GM12878 (cell line): ENCODE results near the gene AAGAB. TPM values are rescaled to one million over a fixed set of nuclear protein-coding genes. Genes with fewer than 3 reads are reported as not detected.
A peak's percentile ranks its signal among the peaks of the same experiment; 100 is the strongest.

Experiments used
- CREM ChIP-seq: IDR thresholded peaks from 2 replicates; pipeline ENCODE4 v1.6.1; 2014; ENCODE audit warnings: antibody characterized with exemption, low read depth
- EED ChIP-seq: sonication (generic); IDR thresholded peaks from 2 replicates; pipeline ENCODE4 v1.6.1; 2016; ENCODE audit warnings: antibody characterized with exemption, low read depth
- EGR1 ChIP-seq, 2 experiments: IDR thresholded peaks; 1 replicate in 1 of 2; 2 replicates in 1 of 2; pipeline ENCODE4 v1.6.1; 2011 to 2012; ENCODE audit warnings: low read depth in 2 of 2, low read length in 2 of 2, borderline replicate concordance in 1 of 2, mild to moderate bottlenecking in 1 of 2, moderate library complexity in 1 of 2
- HCFC1 ChIP-seq: fragments of 150-350 bp; IDR thresholded peaks from 2 replicates; pipeline ENCODE4 v1.6.1; 2014; ENCODE audit warnings: low read length
- HDGF ChIP-seq: fragments of 450-650 bp; IDR thresholded peaks from 2 replicates; pipeline ENCODE4 v1.6.1; 2016; ENCODE audit warnings: antibody characterized with exemption
- JUNB ChIP-seq: IDR thresholded peaks from 2 replicates; pipeline ENCODE4 v1.6.1; 2016; ENCODE audit warnings: antibody characterized with exemption, mild to moderate bottlenecking
- MTA3 ChIP-seq: IDR thresholded peaks from 2 replicates; pipeline ENCODE4 v1.6.1; 2012; ENCODE audit warnings: low read length, inconsistent platforms, borderline replicate concordance
- NFYA ChIP-seq: IDR thresholded peaks from 2 replicates; pipeline ENCODE4 v1.6.1; 2011; ENCODE audit warnings: low read depth, mild to moderate bottlenecking, low read length, improper control_type of control experiment, borderline replicate concordance
- RELA ChIP-seq: fragments of 450-650 bp; IDR thresholded peaks from 2 replicates; pipeline ENCODE4 v1.8.0; 2014; ENCODE audit warnings: borderline replicate concordance; ENCODE audit not compliant: partially characterized antibody
- RUNX3 ChIP-seq: IDR thresholded peaks from 2 replicates; pipeline ENCODE4 v1.6.1; 2012; ENCODE audit warnings: low read length, inconsistent platforms
- TBL1XR1 ChIP-seq: IDR thresholded peaks from 2 replicates; pipeline ENCODE4 v1.6.1; 2012; ENCODE audit warnings: low read depth, low read length, improper control_type of control experiment
- TCF7 ChIP-seq: IDR thresholded peaks from 2 replicates; pipeline ENCODE4 v1.6.1; 2014; ENCODE audit warnings: antibody characterized with exemption, borderline replicate concordance
- YY1 ChIP-seq: IDR thresholded peaks from 2 replicates; pipeline ENCODE4 v1.6.1; 2011; ENCODE audit warnings: low read depth, mild to moderate bottlenecking, low read length
- ZNF207 ChIP-seq: fragments of 450-650 bp; IDR thresholded peaks from 2 replicates; pipeline ENCODE4 v1.6.1; 2014; ENCODE audit warnings: antibody characterized with exemption, mild to moderate bottlenecking, borderline replicate concordance
- ZNF24 ChIP-seq: fragments of 450-650 bp; IDR thresholded peaks from 2 replicates; pipeline ENCODE4 v1.6.1; 2017; ENCODE audit warnings: antibody characterized with exemption, mild to moderate bottlenecking
- ZZZ3 ChIP-seq: IDR thresholded peaks from 2 replicates; pipeline ENCODE4 v1.6.1; 2011; ENCODE audit warnings: low read depth; ENCODE audit not compliant: control insufficient read depth, insufficient read length
- polyA plus RNA-seq, 11 experiments: library from polyadenylated mRNA; depleted of rRNA in 4 of 11; unstranded in 6 of 11; stranded (reverse) in 5 of 11; fragments of >200 nt; fragmentation: Nextera tagmentation in 4 of 11; fragmentation: Illumina TruSeq in 1 of 11; extraction: Ambion mirVana in 4 of 11; extraction: Trizol in 1 of 11; gene quantifications; 1 replicate in 1 of 11; 2 replicates in 10 of 11; pipeline versions ENCODE4 v1.2.1 to v1.2.3, GENCODE V29; 2011 to 2016; ENCODE audit warnings: inconsistent platforms in 2 of 11, missing spikeins in 2 of 11, low read depth in 1 of 11
- total RNA-seq, 4 experiments: library from RNA; depleted of rRNA in 3 of 4; stranded (reverse); fragments of >200 nt in 3 of 4; fragmentation: Illumina TruSeq in 1 of 4; extraction: Trizol in 1 of 4; gene quantifications; 2 replicates each; pipeline versions ENCODE4 v1.2.1 to v1.2.3, GENCODE V29; 2013 to 2021
- TF ChIP-seq, protein P1 (sequence below): fragments of 450-650 bp; IDR thresholded peaks from 2 replicates; pipeline ENCODE4 v1.6.1; 2018; ENCODE audit warnings: borderline replicate concordance, mild to moderate bottlenecking; ENCODE audit not compliant: partially characterized antibody
- TF ChIP-seq, protein P2 (sequence below): fragments of 450-650 bp; IDR thresholded peaks from 2 replicates; pipeline ENCODE4 v1.6.1; 2017; ENCODE audit warnings: antibody characterized with exemption, mild to moderate bottlenecking, moderate library complexity
- TF ChIP-seq, protein P3 (sequence below): fragments of 450-650 bp; IDR thresholded peaks from 2 replicates; pipeline ENCODE4 v1.6.1; 2014; ENCODE audit warnings: mild to moderate bottlenecking
- TF ChIP-seq, protein P4 (sequence below): fragments of 450-650 bp; IDR thresholded peaks from 2 replicates; pipeline ENCODE4 v1.6.1; 2017; ENCODE audit warnings: low read depth, mild to moderate bottlenecking, moderate library complexity
- TF ChIP-seq, protein P5 (sequence below): fragments of 450-650 bp; IDR thresholded peaks from 2 replicates; pipeline ENCODE4 v1.6.1; 2017; ENCODE audit warnings: mild to moderate bottlenecking

The AAGAB gene
- total and polyA plus RNA-seq, 10 of the 15 experiments (the other 5 are each of a cell fraction or from before 2014, with no cell fraction given), result 11.4 to 62.3 (median 38.0) TPM

DNA sequence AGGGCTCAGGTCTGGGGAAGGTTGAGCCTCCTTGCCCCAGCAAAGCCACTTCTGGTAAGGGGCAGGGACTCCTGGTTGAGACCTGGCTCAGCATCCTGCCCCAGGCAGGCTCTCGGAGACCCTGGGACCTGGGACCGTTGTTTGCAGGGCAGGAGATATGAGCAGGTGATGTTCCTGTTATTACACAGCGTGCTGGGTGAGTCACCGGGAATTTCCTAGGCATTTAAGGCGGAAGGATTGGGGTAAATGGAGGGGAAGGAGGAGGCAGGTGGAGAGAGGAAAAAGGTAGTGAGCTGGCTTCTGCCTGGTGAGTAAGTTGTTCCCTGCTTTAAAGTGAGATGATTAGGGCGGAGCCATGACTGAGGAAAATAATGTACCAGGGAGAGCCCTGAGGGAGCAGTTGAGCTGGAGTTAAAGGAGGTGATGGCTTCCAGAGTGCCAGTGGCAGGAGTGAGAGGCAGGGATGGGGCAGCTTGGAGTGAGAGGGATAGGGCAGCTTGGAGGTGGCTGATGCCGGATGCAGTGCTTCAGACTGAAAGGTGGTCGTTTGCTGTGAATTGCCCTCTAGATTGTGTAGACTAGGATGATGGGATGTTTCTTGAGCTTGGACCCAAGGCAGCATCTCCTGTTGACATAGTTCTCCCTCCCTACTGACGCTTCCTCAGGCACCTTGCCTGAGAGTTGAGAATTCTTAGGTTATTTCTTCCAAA is 79.4 kb downstream of the AAGAB start (continued):
- TF ChIP-seq EGR1 (IDR thresholded peaks at IDR 0.05; ENCODE audit: borderline replicate concordance in 1 of 2, low read depth in 2 of 2, low read length in 2 of 2), result no peak
- TF ChIP-seq JUNB, result peak; percentile 62
- TF ChIP-seq, protein P1, sequence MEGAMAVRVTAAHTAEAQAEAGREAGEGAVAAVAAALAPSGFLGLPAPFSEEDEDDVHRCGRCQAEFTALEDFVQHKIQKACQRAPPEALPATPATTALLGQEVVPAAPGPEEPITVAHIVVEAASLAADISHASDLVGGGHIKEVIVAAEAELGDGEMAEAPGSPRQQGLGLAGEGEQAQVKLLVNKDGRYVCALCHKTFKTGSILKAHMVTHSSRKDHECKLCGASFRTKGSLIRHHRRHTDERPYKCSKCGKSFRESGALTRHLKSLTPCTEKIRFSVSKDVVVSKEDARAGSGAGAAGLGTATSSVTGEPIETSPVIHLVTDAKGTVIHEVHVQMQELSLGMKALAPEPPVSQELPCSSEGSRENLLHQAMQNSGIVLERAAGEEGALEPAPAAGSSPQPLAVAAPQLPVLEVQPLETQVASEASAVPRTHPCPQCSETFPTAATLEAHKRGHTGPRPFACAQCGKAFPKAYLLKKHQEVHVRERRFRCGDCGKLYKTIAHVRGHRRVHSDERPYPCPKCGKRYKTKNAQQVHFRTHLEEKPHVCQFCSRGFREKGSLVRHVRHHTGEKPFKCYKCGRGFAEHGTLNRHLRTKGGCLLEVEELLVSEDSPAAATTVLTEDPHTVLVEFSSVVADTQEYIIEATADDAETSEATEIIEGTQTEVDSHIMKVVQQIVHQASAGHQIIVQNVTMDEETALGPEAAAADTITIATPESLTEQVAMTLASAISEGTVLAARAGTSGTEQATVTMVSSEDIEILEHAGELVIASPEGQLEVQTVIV, result no peak
- TF ChIP-seq NFYA, result no peak
- TF ChIP-seq EED, result peak; percentile 89
- TF ChIP-seq TCF7, result no peak
- TF ChIP-seq RELA, result no peak
- TF ChIP-seq YY1, result no peak
- TF ChIP-seq ZNF207, result no peak
- no peak for TF ChIP-seq HCFC1
- TF ChIP-seq, protein P2, sequence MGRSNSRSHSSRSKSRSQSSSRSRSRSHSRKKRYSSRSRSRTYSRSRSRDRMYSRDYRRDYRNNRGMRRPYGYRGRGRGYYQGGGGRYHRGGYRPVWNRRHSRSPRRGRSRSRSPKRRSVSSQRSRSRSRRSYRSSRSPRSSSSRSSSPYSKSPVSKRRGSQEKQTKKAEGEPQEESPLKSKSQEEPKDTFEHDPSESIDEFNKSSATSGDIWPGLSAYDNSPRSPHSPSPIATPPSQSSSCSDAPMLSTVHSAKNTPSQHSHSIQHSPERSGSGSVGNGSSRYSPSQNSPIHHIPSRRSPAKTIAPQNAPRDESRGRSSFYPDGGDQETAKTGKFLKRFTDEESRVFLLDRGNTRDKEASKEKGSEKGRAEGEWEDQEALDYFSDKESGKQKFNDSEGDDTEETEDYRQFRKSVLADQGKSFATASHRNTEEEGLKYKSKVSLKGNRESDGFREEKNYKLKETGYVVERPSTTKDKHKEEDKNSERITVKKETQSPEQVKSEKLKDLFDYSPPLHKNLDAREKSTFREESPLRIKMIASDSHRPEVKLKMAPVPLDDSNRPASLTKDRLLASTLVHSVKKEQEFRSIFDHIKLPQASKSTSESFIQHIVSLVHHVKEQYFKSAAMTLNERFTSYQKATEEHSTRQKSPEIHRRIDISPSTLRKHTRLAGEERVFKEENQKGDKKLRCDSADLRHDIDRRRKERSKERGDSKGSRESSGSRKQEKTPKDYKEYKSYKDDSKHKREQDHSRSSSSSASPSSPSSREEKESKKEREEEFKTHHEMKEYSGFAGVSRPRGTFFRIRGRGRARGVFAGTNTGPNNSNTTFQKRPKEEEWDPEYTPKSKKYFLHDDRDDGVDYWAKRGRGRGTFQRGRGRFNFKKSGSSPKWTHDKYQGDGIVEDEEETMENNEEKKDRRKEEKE, result no peak
- TF ChIP-seq RUNX3, result peak; percentile 50
- no peak for TF ChIP-seq ZZZ3
- TF ChIP-seq, protein P3, sequence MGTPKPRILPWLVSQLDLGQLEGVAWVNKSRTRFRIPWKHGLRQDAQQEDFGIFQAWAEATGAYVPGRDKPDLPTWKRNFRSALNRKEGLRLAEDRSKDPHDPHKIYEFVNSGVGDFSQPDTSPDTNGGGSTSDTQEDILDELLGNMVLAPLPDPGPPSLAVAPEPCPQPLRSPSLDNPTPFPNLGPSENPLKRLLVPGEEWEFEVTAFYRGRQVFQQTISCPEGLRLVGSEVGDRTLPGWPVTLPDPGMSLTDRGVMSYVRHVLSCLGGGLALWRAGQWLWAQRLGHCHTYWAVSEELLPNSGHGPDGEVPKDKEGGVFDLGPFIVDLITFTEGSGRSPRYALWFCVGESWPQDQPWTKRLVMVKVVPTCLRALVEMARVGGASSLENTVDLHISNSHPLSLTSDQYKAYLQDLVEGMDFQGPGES, result no peak
- no peak for TF ChIP-seq TBL1XR1
- TF ChIP-seq, protein P4, sequence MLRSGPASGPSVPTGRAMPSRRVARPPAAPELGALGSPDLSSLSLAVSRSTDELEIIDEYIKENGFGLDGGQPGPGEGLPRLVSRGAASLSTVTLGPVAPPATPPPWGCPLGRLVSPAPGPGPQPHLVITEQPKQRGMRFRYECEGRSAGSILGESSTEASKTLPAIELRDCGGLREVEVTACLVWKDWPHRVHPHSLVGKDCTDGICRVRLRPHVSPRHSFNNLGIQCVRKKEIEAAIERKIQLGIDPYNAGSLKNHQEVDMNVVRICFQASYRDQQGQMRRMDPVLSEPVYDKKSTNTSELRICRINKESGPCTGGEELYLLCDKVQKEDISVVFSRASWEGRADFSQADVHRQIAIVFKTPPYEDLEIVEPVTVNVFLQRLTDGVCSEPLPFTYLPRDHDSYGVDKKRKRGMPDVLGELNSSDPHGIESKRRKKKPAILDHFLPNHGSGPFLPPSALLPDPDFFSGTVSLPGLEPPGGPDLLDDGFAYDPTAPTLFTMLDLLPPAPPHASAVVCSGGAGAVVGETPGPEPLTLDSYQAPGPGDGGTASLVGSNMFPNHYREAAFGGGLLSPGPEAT, result no peak
- peak; percentile 35; the same call in 1 of the 2 replicates for TF ChIP-seq CREM
- TF ChIP-seq ZNF24, result no peak
- TF ChIP-seq, protein P5, sequence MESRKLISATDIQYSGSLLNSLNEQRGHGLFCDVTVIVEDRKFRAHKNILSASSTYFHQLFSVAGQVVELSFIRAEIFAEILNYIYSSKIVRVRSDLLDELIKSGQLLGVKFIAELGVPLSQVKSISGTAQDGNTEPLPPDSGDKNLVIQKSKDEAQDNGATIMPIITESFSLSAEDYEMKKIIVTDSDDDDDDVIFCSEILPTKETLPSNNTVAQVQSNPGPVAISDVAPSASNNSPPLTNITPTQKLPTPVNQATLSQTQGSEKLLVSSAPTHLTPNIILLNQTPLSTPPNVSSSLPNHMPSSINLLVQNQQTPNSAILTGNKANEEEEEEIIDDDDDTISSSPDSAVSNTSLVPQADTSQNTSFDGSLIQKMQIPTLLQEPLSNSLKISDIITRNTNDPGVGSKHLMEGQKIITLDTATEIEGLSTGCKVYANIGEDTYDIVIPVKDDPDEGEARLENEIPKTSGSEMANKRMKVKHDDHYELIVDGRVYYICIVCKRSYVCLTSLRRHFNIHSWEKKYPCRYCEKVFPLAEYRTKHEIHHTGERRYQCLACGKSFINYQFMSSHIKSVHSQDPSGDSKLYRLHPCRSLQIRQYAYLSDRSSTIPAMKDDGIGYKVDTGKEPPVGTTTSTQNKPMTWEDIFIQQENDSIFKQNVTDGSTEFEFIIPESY, result no peak
- TF ChIP-seq HDGF, result no peak
- TF ChIP-seq MTA3, result no peak
